Measurements from ENCODE around the gene SGK2. TPM values are rescaled to one million over a fixed set of nuclear protein-coding genes. Genes with fewer than 3 reads are reported as not detected.

The SGK2 gene
- total RNA-seq, 3 donors from 2014 or later, result 0.18 to 0.32 TPM; not detected in 1

- H3K27me3 Mint-ChIP-seq (ENCODE audit: low read depth), result no peaks in the 10 kb centered on the region
- DNase-seq, result no peak
- no peaks in the 10 kb centered on the region for H3K4me1 Mint-ChIP-seq (ENCODE audit: low read depth)
- ATAC-seq, result no peak
- no peaks in the 10 kb centered on the region for H3K36me3 Mint-ChIP-seq (ENCODE audit: insufficient read depth)
- no peak overlapping the region for H3K4me3 Mint-ChIP-seq
- no peaks in the 10 kb centered on the region for H3K9me3 Mint-ChIP-seq
These were observed 5.6 kb downstream of the SGK2 start for GRCh38 chr20:43564455-43564854.

DNA sequence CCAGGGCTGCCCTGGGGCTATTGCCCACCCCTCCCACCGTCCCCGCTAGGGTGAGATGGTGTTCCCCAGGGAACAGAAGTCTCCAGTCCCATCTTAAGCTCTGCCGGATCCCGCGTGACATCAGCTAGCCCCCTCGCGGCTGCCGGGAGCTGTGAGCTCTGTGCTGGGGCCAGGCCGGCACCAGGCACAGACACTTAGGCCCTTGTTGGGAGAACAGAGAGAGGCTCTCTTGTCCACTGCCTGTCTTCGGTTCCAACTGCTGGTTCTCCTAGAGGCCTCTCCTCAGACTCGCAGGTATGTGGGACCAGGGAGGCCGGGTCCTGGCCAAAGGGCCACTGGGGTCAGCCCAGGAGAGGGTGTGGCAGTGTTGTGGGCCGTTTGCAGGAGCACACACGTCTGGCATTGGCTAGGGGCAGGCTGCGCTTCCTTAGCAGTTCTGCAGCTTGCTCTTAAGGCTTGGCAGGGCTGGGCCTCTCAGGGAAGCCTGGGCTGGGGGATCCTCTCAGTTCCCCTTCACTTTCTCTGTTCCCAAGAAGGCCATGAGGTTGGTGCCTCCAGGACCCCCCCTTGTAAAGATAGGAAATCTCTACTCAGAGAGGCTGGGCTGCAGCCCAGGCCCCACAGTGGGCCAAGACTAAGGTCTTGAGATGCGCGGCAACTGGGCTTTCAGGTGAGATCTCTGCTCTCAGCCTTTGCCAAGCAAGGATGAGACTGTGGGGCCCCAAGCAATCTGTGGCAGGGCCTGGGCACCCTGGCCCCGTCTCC is 6.3 kb downstream of the SGK2 start:
- no peak overlapping the region for H3K4me3 Mint-ChIP-seq
- no peak for DNase-seq
- H3K36me3 Mint-ChIP-seq (ENCODE audit: insufficient read depth), result no peaks in the 10 kb centered on the region
- no peaks in the 10 kb centered on the region for H3K27me3 Mint-ChIP-seq (ENCODE audit: low read depth)
- ATAC-seq, result no peak
- H3K4me1 Mint-ChIP-seq (ENCODE audit: low read depth), result no peaks in the 10 kb centered on the region
- H3K9me3 Mint-ChIP-seq, result no peaks in the 10 kb centered on the region

- no peaks in the 10 kb centered on the region for H3K36me3 Mint-ChIP-seq (ENCODE audit: insufficient read depth)
- H3K27me3 Mint-ChIP-seq (ENCODE audit: low read depth), result no peaks in the 10 kb centered on the region
- no peaks in the 10 kb centered on the region for H3K4me1 Mint-ChIP-seq (ENCODE audit: low read depth)
- H3K9me3 Mint-ChIP-seq, result no peaks in the 10 kb centered on the region
- DNase-seq, result no peak
- ATAC-seq, result no peak
- no peak overlapping the region for H3K4me3 Mint-ChIP-seq
These were observed 6.9 kb downstream of the SGK2 start for GRCh38 chr20:43565758-43566104.

GRCh38 chr20:43567477-43567876 is 8.7 kb downstream of the SGK2 start:
- Mint-ChIP-seq H3K4me3 (no peak overlapping the region), H3K27me3 (ENCODE audit: low read depth) (no peaks in the 10 kb centered on the region), H3K9me3 (no peaks in the 10 kb centered on the region), H3K36me3 (ENCODE audit: insufficient read depth) (no peaks in the 10 kb centered on the region), H3K4me1 (ENCODE audit: low read depth) (no peaks in the 10 kb centered on the region)
- no peak for DNase-seq
- no peak for ATAC-seq

DNA sequence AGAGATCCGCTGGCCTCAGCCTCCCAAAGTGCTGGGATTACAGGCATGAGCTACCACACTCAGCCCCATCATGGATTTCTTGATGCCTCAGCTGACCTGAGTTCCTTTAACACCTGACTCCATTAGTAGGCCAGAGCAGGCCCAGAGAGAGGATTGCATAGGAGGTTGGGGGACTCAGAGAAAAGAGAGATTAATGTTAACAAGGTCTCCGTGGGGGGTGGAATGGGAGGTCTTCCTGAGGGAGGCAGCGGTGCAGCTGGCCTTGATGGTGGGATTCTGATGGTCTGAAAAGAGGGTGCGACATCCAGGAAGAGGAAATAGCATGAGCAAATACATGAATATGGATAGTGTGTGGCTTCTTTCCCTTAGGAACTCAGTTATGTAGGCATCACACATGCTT is 9.9 kb downstream of the SGK2 start:
- ATAC-seq (no peak), DNase-seq (no peak)
- no peaks in the 10 kb centered on the region for H3K4me1 Mint-ChIP-seq (ENCODE audit: low read depth)
- no peaks in the 10 kb centered on the region for H3K27me3 Mint-ChIP-seq (ENCODE audit: low read depth)
- H3K9me3 Mint-ChIP-seq, result no peaks in the 10 kb centered on the region
- H3K4me3 Mint-ChIP-seq, result no peak overlapping the region
- no peaks in the 10 kb centered on the region for H3K36me3 Mint-ChIP-seq (ENCODE audit: insufficient read depth)

- DNase-seq (no peak), ATAC-seq (no peak)
- Mint-ChIP-seq H3K9me3 (no peaks in the 10 kb centered on the region), H3K4me1 (ENCODE audit: low read depth) (no peaks in the 10 kb centered on the region), H3K27me3 (ENCODE audit: low read depth) (no peaks in the 10 kb centered on the region), H3K4me3 (no peak overlapping the region), H3K36me3 (ENCODE audit: insufficient read depth) (no peaks in the 10 kb centered on the region)
These were observed 10.5 kb downstream of the SGK2 start for GRCh38 chr20:43569282-43569681.

DNA sequence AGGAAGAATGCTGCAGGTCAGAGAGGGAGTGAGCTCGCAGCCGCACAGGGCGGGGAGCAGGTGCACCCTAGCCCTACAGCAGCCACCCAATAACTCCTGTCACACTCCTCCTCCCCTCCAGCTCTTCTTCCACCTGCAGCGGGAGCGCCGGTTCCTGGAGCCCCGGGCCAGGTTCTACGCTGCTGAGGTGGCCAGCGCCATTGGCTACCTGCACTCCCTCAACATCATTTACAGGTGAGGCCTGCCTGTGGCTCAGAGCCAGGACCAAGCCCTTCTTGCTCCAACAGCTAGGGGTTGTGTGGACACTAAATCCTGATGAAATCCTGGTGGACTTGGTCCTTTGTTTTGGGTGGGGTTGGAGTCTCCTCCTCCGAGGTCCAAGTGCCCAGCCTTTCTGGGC is 11.7 kb downstream of the SGK2 start:
- Mint-ChIP-seq H3K9me3 (no peaks in the 10 kb centered on the region), H3K36me3 (ENCODE audit: insufficient read depth) (no peaks in the 10 kb centered on the region), H3K27me3 (ENCODE audit: low read depth) (no peaks in the 10 kb centered on the region), H3K4me3 (no peak overlapping the region), H3K4me1 (ENCODE audit: low read depth) (no peaks in the 10 kb centered on the region)
- no peak for DNase-seq
- no peak for ATAC-seq

- H3K27me3 Mint-ChIP-seq (ENCODE audit: low read depth), result no peaks in the 10 kb centered on the region
- ATAC-seq (no peak), DNase-seq (no peak)
- no peaks in the 10 kb centered on the region for H3K4me1 Mint-ChIP-seq (ENCODE audit: low read depth)
- no peaks in the 10 kb centered on the region for H3K36me3 Mint-ChIP-seq (ENCODE audit: insufficient read depth)
- H3K4me3 Mint-ChIP-seq, result no peak overlapping the region
- no peaks in the 10 kb centered on the region for H3K9me3 Mint-ChIP-seq
These were observed 12.5 kb downstream of the SGK2 start for GRCh38 chr20:43571310-43571709.

- no peaks in the 10 kb centered on the region for H3K27me3 Mint-ChIP-seq (ENCODE audit: low read depth)
- no peak for DNase-seq
- no peaks in the 10 kb centered on the region for H3K4me1 Mint-ChIP-seq (ENCODE audit: low read depth)
- no peak overlapping the region for H3K4me3 Mint-ChIP-seq
- H3K9me3 Mint-ChIP-seq, result no peaks in the 10 kb centered on the region
- ATAC-seq, result no peak
- H3K36me3 Mint-ChIP-seq (ENCODE audit: insufficient read depth), result no peaks in the 10 kb centered on the region
These were observed 12.9 kb downstream of the SGK2 start for GRCh38 chr20:43571771-43572170.

DNA sequence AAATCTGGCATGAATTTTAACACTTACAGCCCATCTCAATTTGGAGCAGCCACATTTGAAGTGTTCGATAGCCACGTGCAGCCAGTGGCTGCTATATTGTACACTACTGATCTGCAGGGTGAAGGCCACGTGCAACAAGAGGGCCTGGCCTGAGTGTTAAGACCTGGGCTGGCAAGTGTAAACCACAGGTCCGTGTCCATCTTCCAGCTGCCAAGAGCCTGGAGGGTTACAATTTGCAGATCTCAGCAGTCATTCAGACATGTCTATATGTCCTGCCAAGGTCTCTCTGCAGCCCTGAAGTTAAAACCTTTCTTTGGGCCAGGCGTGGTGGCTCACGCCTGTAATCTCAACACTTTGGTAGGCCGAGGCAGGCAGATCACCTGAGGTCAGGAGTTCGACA is 14.1 kb downstream of the SGK2 start:
- DNase-seq (no peak), ATAC-seq (no peak)
- Mint-ChIP-seq H3K36me3 (ENCODE audit: insufficient read depth) (no peaks in the 10 kb centered on the region), H3K4me3 (no peak overlapping the region), H3K27me3 (ENCODE audit: low read depth) (no peaks in the 10 kb centered on the region), H3K9me3 (no peaks in the 10 kb centered on the region), H3K4me1 (ENCODE audit: low read depth) (no peaks in the 10 kb centered on the region)

DNA sequence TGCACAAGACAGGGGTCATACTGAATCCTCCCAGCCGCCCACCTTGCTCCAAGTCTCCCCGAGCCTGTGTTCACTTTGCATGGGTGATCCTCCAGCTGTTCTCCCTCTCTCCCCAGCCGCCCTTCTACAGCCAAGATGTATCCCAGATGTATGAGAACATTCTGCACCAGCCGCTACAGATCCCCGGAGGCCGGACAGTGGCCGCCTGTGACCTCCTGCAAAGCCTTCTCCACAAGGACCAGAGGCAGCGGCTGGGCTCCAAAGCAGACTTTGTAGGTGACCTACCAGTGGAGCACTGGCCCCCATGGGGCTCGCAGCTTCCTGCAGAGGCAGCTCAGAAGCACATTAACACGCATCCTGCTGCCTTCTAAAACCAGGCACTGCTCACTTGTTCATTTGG is 17.3 kb downstream of the SGK2 start:
- no peaks in the 10 kb centered on the region for H3K4me1 Mint-ChIP-seq (ENCODE audit: low read depth)
- DNase-seq (no peak), ATAC-seq (no peak)
- no peaks in the 10 kb centered on the region for H3K36me3 Mint-ChIP-seq (ENCODE audit: insufficient read depth)
- no peaks in the 10 kb centered on the region for H3K9me3 Mint-ChIP-seq
- H3K27me3 Mint-ChIP-seq (ENCODE audit: low read depth), result no peaks in the 10 kb centered on the region
- no peak overlapping the region for H3K4me3 Mint-ChIP-seq

GRCh38 chr20:43579861-43580793 is 21.3 kb downstream of the SGK2 start:
- ATAC-seq (no peak), DNase-seq (no peak)
- no peaks in the 10 kb centered on the region for H3K36me3 Mint-ChIP-seq (ENCODE audit: insufficient read depth)
- no peak overlapping the region for H3K4me3 Mint-ChIP-seq
- no peaks in the 10 kb centered on the region for H3K9me3 Mint-ChIP-seq
- H3K27me3 Mint-ChIP-seq (ENCODE audit: low read depth), result no peaks in the 10 kb centered on the region
- H3K4me1 Mint-ChIP-seq (ENCODE audit: low read depth), result no peaks in the 10 kb centered on the region

DNA sequence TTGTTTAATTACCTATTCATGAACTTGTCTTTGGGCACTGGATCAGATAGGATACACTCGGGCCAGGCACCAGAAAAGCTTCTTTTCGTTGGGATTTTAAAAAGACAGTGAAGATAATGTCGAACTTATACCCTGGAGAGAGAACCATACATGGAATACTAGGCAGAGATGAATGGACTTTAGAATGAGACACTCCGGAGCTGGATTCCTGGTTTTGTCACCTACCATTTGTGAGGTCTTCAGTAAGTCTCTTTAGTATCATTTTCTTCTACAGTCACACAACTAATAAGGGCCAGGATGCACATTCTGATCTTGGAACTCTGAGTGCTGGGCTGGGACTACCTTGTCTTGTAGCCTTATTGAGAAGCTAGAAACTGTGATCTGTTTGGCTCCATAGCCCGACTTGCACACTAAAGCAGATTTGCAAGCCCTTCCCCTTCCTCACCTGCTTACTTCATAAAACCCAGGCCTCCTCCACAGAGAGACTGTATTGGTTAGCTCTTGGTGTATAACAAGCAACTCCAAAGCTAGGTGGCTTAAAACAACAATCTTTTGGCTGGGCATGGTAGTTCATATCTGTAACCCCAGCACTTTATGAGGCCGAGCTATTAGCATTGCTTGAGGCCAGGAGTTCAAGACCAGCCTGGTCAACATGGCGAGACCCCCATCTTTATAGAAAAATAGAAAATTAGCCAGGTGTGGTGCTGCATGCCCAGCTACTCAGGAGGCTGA is 24.5 kb downstream of the SGK2 start:
- H3K36me3 Mint-ChIP-seq (ENCODE audit: insufficient read depth), result peaks cover 1% of the 10 kb centered on the region
- H3K4me3 Mint-ChIP-seq, result no peak overlapping the region
- no peaks in the 10 kb centered on the region for H3K27me3 Mint-ChIP-seq (ENCODE audit: low read depth)
- no peaks in the 10 kb centered on the region for H3K9me3 Mint-ChIP-seq
- H3K4me1 Mint-ChIP-seq (ENCODE audit: low read depth), result no peaks in the 10 kb centered on the region
- no peak for DNase-seq
- no peak for ATAC-seq

GRCh38 chr20:43583982-43584432 is 25.2 kb downstream of the SGK2 start:
- H3K36me3 Mint-ChIP-seq (ENCODE audit: insufficient read depth), result peaks cover 1% of the 10 kb centered on the region
- no peaks in the 10 kb centered on the region for H3K4me1 Mint-ChIP-seq (ENCODE audit: low read depth)
- ATAC-seq, result no peak
- no peak overlapping the region for H3K4me3 Mint-ChIP-seq
- DNase-seq, result no peak
- H3K27me3 Mint-ChIP-seq (ENCODE audit: low read depth), result no peaks in the 10 kb centered on the region
- H3K9me3 Mint-ChIP-seq, result no peaks in the 10 kb centered on the region
